Mesangial cell (primary cell): Measurements from ENCODE around the gene AKAP7. TPM values are rescaled to one million over a fixed set of nuclear protein-coding genes. Genes with fewer than 3 reads are reported as not detected.

ENCODE experiments used
- total RNA-seq: library from RNA; depleted of rRNA; stranded (reverse); fragments of >200 nt; gene quantifications from 2 replicates; pipeline ENCODE4 v1.2.3, GENCODE V29; 2015

AKAP7 gene
- total RNA-seq = 1.1 and 2.7 TPM in 2 replicates

DNA sequence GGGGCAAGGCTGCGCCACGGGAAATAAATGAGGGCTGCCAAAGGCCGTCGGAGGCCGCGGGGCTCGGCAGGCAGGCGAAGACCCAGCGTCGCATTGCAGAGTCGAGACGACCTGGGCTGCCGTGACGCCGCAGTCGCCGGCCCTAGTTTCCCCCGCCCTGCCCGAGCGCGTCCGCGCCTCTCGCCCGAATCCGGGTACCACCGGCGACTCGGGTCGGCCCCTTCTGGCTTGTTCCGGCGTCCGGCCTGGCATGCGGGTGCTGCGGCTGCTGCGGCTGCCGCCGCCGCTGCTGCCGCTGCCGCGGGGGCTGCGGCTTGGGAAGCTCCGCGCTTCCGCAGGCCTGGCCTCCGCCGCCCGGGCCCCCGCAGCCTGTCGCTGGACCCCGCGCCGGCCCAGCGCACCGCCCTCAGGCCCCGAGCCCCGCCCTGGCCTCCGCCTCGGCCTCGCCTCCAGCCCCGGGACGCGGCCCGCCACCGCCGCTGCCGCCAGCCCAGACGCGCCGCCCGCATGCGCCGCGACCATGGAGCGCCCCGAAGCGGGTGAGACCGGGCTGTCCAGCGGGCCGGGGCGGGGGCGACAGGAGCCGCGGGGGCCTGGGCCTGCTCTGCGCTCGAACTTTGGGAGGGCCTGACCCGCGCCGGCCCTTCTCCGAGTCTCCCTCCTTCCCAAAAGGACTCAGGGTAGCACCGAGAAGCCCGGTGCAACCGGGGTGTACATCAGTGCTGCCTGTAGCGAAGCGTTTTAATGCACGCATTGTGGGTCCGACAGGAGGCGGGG is at the start of gene AKAP7:
AKAP7 (plus strand) TSS at position 224 of the 777 bp plus-strand sequence; CDS start at position 521, 297 bp downstream.

Other genes with a start within 250 kb of the AKAP7 start
- 30.0 and 56.4 TPM in 2 replicates for gene EPB41L2, start 72.2 kb upstream of the AKAP7 start, total RNA-seq